Loucy (cell line): ENCODE results near the gene C6orf52.
"Not testable (repeated sequence)": the region's sequence is repeated elsewhere in the genome, so short reads cannot be mapped to it uniquely, and the experiment has no call there.

ENCODE experiments used
- H2AFZ ChIP-seq: fragments of 200-600 bp; sonication (generic); 2 replicates; pipeline ENCODE4 v1.6.0; 2016; ENCODE audit warnings: antibody characterized with exemption, mild to moderate bottlenecking, low read length, moderate library complexity
- H3F3A ChIP-seq: fragments of 200-600 bp; 2 replicates; pipeline ENCODE4 v1.6.0; 2016; ENCODE audit warnings: antibody characterized with exemption, low read depth, mild to moderate bottlenecking
- H3K27me3 ChIP-seq: fragments of 200-600 bp; sonication (generic); 2 replicates; pipeline ENCODE4 v1.6.1; 2014; ENCODE audit warnings: low read length, mild to moderate bottlenecking; ENCODE audit not compliant: insufficient read depth, poor library complexity, severe bottlenecking
- H3K36me3 ChIP-seq: fragments of 200-600 bp; sonication (generic); 2 replicates; pipeline ENCODE4 v1.6.1; 2016; ENCODE audit warnings: low read length; ENCODE audit not compliant: insufficient read depth
- H3K4me1 ChIP-seq: fragments of 200-600 bp; sonication (generic); 2 replicates; pipeline ENCODE4 v1.5.1; 2014; ENCODE audit warnings: low read length, mild to moderate bottlenecking; ENCODE audit not compliant: insufficient read depth, poor library complexity, severe bottlenecking
- H3K4me2 ChIP-seq: fragments of 200-600 bp; sonication (generic); 2 replicates; pipeline ENCODE4 v1.6.0; 2014; ENCODE audit warnings: antibody characterized with exemption, low read length, low read depth, mild to moderate bottlenecking; ENCODE audit not compliant: poor library complexity, severe bottlenecking
- H3K4me3 ChIP-seq: fragments of 200-600 bp; sonication (generic); 2 replicates; pipeline ENCODE4 v1.5.1; 2014; ENCODE audit warnings: low read length, mild to moderate bottlenecking, mixed read lengths; ENCODE audit not compliant: poor library complexity, severe bottlenecking
- H3K79me2 ChIP-seq: fragments of 200-600 bp; sonication (generic); 2 replicates; pipeline ENCODE4 v1.6.1; 2014; ENCODE audit warnings: low read length; ENCODE audit not compliant: insufficient read depth
- H3K9ac ChIP-seq: fragments of 200-600 bp; sonication (generic); 2 replicates; pipeline ENCODE4 v1.6.0; 2014; ENCODE audit warnings: mild to moderate bottlenecking, low read depth, low read length, moderate library complexity; ENCODE audit not compliant: poor library complexity, severe bottlenecking
- H3K9me2 ChIP-seq: fragments of 200-600 bp; sonication (generic); replicated peaks from 2 replicates; pipeline ENCODE4 v1.6.1; 2016; ENCODE audit warnings: low read depth, low read length, mixed read lengths
- H3K9me3 ChIP-seq: fragments of 200-600 bp; sonication (generic); 2 replicates; pipeline ENCODE4 v1.6.1; 2014; ENCODE audit warnings: mild to moderate bottlenecking, antibody characterized with exemption, low read length, low read depth; ENCODE audit not compliant: insufficient read depth
- H4K20me1 ChIP-seq: fragments of 200-600 bp; sonication (generic); 2 replicates; pipeline ENCODE4 v1.6.0; 2014; ENCODE audit warnings: antibody characterized with exemption, low read length, mild to moderate bottlenecking; ENCODE audit not compliant: insufficient read depth, poor library complexity, severe bottlenecking
- EZH2phosphoT487 ChIP-seq: fragments of 200-600 bp; IDR thresholded peaks from 2 replicates; pipeline ENCODE4 v1.6.1; 2018; ENCODE audit warnings: antibody characterized with exemption, mild to moderate bottlenecking, moderate library complexity, borderline replicate concordance
- TF ChIP-seq, protein P1 (sequence below): fragments of 200-600 bp; sonication (generic); conservative IDR thresholded peaks from 2 replicates; pipeline ENCODE4 v1.5.1; 2014; ENCODE audit warnings: mild to moderate bottlenecking, antibody characterized with exemption, low read length

The C6orf52 gene

GRCh38 chr6:10676403-10676802 is 18.0 kb downstream of the C6orf52 start:
- no peak overlapping the region for H3K4me3 ChIP-seq
- TF ChIP-seq, protein P1, sequence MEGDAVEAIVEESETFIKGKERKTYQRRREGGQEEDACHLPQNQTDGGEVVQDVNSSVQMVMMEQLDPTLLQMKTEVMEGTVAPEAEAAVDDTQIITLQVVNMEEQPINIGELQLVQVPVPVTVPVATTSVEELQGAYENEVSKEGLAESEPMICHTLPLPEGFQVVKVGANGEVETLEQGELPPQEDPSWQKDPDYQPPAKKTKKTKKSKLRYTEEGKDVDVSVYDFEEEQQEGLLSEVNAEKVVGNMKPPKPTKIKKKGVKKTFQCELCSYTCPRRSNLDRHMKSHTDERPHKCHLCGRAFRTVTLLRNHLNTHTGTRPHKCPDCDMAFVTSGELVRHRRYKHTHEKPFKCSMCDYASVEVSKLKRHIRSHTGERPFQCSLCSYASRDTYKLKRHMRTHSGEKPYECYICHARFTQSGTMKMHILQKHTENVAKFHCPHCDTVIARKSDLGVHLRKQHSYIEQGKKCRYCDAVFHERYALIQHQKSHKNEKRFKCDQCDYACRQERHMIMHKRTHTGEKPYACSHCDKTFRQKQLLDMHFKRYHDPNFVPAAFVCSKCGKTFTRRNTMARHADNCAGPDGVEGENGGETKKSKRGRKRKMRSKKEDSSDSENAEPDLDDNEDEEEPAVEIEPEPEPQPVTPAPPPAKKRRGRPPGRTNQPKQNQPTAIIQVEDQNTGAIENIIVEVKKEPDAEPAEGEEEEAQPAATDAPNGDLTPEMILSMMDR: no peak
- TF ChIP-seq EZH2phosphoT487: no peak
- H3K4me1 ChIP-seq: no peaks in the 10 kb centered on the region
- H4K20me1 ChIP-seq: no peaks in the 10 kb centered on the region
- H3K27me3 ChIP-seq: no peaks in the 10 kb centered on the region
- no peaks in the 10 kb centered on the region for H3F3A ChIP-seq
- no peaks in the 10 kb centered on the region for H3K9me3 ChIP-seq
- no peak overlapping the region for H3K4me2 ChIP-seq
- no peak overlapping the region for H2AFZ ChIP-seq
- no peaks in the 10 kb centered on the region for H3K79me2 ChIP-seq
- no peaks in the 10 kb centered on the region for H3K9me2 ChIP-seq
- no peak overlapping the region for H3K9ac ChIP-seq
- no peaks in the 10 kb centered on the region for H3K36me3 ChIP-seq

GRCh38 chr6:10668126-10668917 is 26.1 kb downstream of the C6orf52 start:
- Histone ChIP-seq H2AFZ (no peak overlapping the region), H3K9me2 (no peaks in the 10 kb centered on the region), H3K4me2 (no peak overlapping the region), H3F3A (no peaks in the 10 kb centered on the region), H3K36me3 (no peaks in the 10 kb centered on the region), H3K27me3 (no peaks in the 10 kb centered on the region), H3K9me3 (no peaks in the 10 kb centered on the region), H3K9ac (no peak overlapping the region), H3K4me1 (no peaks in the 10 kb centered on the region), H4K20me1 (no peaks in the 10 kb centered on the region), H3K79me2 (no peaks in the 10 kb centered on the region), H3K4me3 (no peak overlapping the region)
- TF ChIP-seq EZH2phosphoT487: no peak
- TF ChIP-seq, protein P1: no peak

GRCh38 chr6:10665595-10665994 is 28.8 kb downstream of the C6orf52 start:
- not testable (repeated sequence) for H3K27me3 ChIP-seq, H3K4me1 ChIP-seq, H3K9me3 ChIP-seq, H2AFZ ChIP-seq, H3K9ac ChIP-seq, H4K20me1 ChIP-seq, H3K4me2 ChIP-seq, H3K4me3 ChIP-seq, H3K36me3 ChIP-seq, H3F3A ChIP-seq, H3K79me2 ChIP-seq, H3K9me2 ChIP-seq

DNA sequence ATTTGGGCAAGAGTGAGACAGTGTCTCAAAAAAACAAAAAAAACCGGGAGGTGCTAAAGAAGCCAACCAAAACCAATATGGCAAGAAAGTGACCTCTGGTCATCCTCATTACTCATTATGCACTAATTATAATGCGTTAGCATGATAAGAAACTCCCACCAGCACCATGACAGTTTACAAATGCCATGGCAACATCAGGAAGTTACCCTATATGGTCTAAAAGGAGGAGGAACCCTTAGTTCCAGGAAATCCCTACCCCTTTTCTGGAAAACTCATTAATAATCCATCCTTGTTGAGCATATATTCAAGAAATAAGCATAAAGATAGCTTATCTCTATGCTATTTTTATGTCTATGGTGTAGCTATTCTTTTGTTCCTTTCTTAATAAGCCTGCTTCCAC is 31.7 kb downstream of the C6orf52 start:
- H4K20me1 ChIP-seq: no peaks in the 10 kb centered on the region
- H3K4me1 ChIP-seq: no peaks in the 10 kb centered on the region
- no peaks in the 10 kb centered on the region for H3K27me3 ChIP-seq
- H3K4me2 ChIP-seq: no peak overlapping the region
- H3K79me2 ChIP-seq: no peaks in the 10 kb centered on the region
- no peaks in the 10 kb centered on the region for H3K9me2 ChIP-seq
- no peak overlapping the region for H3K4me3 ChIP-seq
- H3F3A ChIP-seq: no peaks in the 10 kb centered on the region
- no peaks in the 10 kb centered on the region for H3K9me3 ChIP-seq
- H2AFZ ChIP-seq: no peak overlapping the region
- TF ChIP-seq, protein P1: no peak
- no peak for TF ChIP-seq EZH2phosphoT487
- H3K9ac ChIP-seq: no peak overlapping the region
- H3K36me3 ChIP-seq: no peaks in the 10 kb centered on the region
